GM23248 (cell line): Measurements from ENCODE around the gene SRSF3. TPM values are rescaled to one million over a fixed set of nuclear protein-coding genes. Genes with fewer than 3 reads are reported as not detected.

ENCODE experiments used
- DNase-seq: peaks from one replicate; pipeline ENCODE4 v3.0.0-alpha.2; 2015
- H2AFZ ChIP-seq: fragments of 200-600 bp; sonication (generic); 2 replicates; pipeline ENCODE4 v1.6.1; 2016; ENCODE audit warnings: antibody characterized with exemption
- H3F3A ChIP-seq: fragments of 200-600 bp; sonication (generic); 2 replicates; pipeline ENCODE4 v1.6.1; 2016; ENCODE audit warnings: mild to moderate bottlenecking, antibody characterized with exemption, mixed run types; ENCODE audit not compliant: insufficient read depth
- H3K27ac ChIP-seq: fragments of 200-600 bp; sonication (generic); 2 replicates; pipeline ENCODE4 v1.5.1; 2016; ENCODE audit warnings: mild to moderate bottlenecking
- H3K27me3 ChIP-seq: fragments of 200-600 bp; sonication (generic); replicated peaks from 2 replicates; pipeline ENCODE4 v1.6.1; 2016; ENCODE audit warnings: mild to moderate bottlenecking; ENCODE audit not compliant: insufficient read depth
- H3K36me3 ChIP-seq: fragments of 200-600 bp; sonication (generic); 2 replicates; pipeline ENCODE4 v1.6.1; 2016; ENCODE audit warnings: low read depth, mild to moderate bottlenecking
- H3K4me1 ChIP-seq: fragments of 200-600 bp; sonication (generic); 2 replicates; pipeline ENCODE4 v1.6.1; 2016; ENCODE audit warnings: mild to moderate bottlenecking; ENCODE audit not compliant: insufficient read depth
- H3K4me2 ChIP-seq: fragments of 200-600 bp; sonication (generic); one replicate; pipeline ENCODE4 v1.6.1; 2016; ENCODE audit warnings: mild to moderate bottlenecking; ENCODE audit not compliant: unreplicated experiment
- H3K4me3 ChIP-seq: fragments of 200-600 bp; sonication (generic); 2 replicates; pipeline ENCODE4 v1.5.1; 2016; ENCODE audit warnings: mild to moderate bottlenecking
- H3K79me2 ChIP-seq: fragments of 200-600 bp; sonication (generic); 2 replicates; pipeline ENCODE4 v1.6.1; 2016; ENCODE audit warnings: mild to moderate bottlenecking; ENCODE audit not compliant: insufficient read depth
- H3K9ac ChIP-seq: fragments of 200-600 bp; sonication (generic); 2 replicates; pipeline ENCODE4 v1.6.1; 2016; ENCODE audit warnings: mild to moderate bottlenecking
- H3K9me2 ChIP-seq: fragments of 200-600 bp; sonication (generic); 2 replicates; pipeline ENCODE4 v1.6.1; 2016; ENCODE audit warnings: mixed run types, mild to moderate bottlenecking, moderate library complexity; ENCODE audit not compliant: insufficient read depth
- H3K9me3 ChIP-seq: fragments of 200-600 bp; sonication (generic); one replicate; pipeline ENCODE4 v1.6.1; 2017; ENCODE audit warnings: low read depth
- H4K20me1 ChIP-seq: fragments of 200-600 bp; sonication (generic); 2 replicates; pipeline ENCODE4 v1.6.0; 2016; ENCODE audit not compliant: insufficient read depth
- EZH2 ChIP-seq: fragments of 200-600 bp; sonication (generic); IDR thresholded peaks from 2 replicates; pipeline ENCODE4 v1.6.1; 2018; ENCODE audit warnings: antibody characterized with exemption, mild to moderate bottlenecking; ENCODE audit not compliant: insufficient read depth, poor library complexity, severe bottlenecking
- EZH2phosphoT487 ChIP-seq: fragments of 200-600 bp; sonication (generic); IDR thresholded peaks from 2 replicates; pipeline ENCODE4 v1.6.1; 2018; ENCODE audit warnings: antibody characterized with exemption, moderate library complexity, mild to moderate bottlenecking, low read depth; ENCODE audit not compliant: insufficient read depth
- WGBS, 2 experiments: methylation state at CpG; one replicate each; pipeline ENCODE4 v1.1.6; 2015 to 2017; ENCODE audit warnings: low lambda C conversion rate in 2 of 2, low coverage in 1 of 2; ENCODE audit errors: missing lambda C conversion rate in 2 of 2; 5-methylcytosine and 5-hydroxymethylcytosine counted together
- in situ Hi-C: fragments of 300-500 bp; cut with MboI; formaldehyde crosslinking; loops from 2 replicates; pipeline ENCODE4 v1.15.0; 2020
- polyA plus RNA-seq: library from polyadenylated mRNA; unstranded; fragments of >200 nt; fragmentation: Nextera tagmentation; extraction: Ambion mirVana; gene quantifications from 2 replicates; pipeline ENCODE4 v1.2.1, GENCODE V29; 2016
- total RNA-seq: library from RNA; depleted of rRNA; stranded (reverse); fragments of >200 nt; shearing (Covaris generic); gene quantifications from 2 replicates; pipeline ENCODE4 v1.2.3, GENCODE V29; 2014

Gene SRSF3
- total and polyA plus RNA-seq, 2 experiments from 2014 or later, result 171 to 243 TPM

DNA sequence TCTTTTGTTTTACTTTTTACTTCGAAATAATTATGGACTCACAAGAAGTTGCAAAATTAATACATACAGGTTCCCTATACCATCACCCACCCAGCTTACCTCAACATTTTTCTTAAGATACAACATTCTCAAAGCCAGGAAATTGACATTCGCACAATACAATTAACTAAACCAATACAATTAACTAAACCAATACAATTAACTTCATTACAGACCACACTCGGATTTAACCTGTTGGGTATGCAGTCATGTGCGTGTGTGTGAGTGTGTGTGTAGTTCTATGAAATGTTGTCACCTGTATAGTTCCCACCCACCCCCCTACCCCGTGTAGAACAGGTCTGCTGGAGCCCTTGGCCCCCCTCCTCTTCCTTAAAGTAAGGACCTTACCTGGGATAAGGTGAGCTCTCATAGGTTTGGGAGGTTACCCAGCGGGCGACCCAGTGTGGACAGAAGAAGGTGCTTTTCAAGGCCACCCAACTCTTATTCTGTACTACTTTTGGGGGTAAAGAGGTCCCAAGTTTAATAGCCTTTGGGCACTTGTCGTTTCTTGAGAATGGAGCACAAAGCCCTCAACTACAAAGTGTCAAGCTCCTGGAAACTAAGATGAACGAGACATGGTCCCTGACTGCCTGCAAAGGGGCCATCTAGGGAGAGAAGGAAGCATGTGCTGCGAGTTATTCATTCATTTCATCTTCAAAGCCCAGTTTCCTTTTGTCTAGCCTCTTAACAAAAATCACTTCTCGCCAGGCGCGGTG lies 46.3 kb upstream of the SRSF3 start:
- WGBS, 2 experiments, result 58 to 60% methylated on average over 13 of the region's 13 CpGs

DNA sequence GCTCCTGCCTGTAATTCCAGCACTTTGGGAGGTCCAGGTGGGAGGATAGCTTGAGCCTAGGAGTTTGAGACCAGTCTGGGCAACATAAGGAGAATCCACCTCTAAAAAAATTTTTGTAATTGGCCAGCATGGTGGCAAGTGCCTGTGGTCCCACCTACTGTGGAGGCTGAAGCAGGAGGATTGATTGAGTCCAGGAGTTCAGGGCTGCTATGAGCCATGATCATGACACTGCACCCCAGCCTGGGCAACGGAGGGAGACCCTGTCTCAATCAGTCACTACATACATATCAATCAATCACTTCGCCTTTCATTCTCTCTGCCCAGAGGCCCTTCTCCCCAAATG lies 45.8 kb upstream of the SRSF3 start:
- Histone ChIP-seq H3K27ac (no peak overlapping the region), H3K4me1 (peaks cover 25% of the 10 kb centered on the region), H3K27me3 (no peaks in the 10 kb centered on the region), H3K79me2 (peaks cover 39% of the 10 kb centered on the region), H3K9ac (no peak overlapping the region), H3K4me2 (no peak overlapping the region), H2AFZ (no peak overlapping the region; the same call in 1 of the 2 replicates), H3K9me2 (no peaks in the 10 kb centered on the region), H3K9me3 (no peaks in the 10 kb centered on the region), H3K36me3 (no peaks in the 10 kb centered on the region), H3K4me3 (no peak overlapping the region), H4K20me1 (no peaks in the 10 kb centered on the region), H3F3A (peaks cover 18% of the 10 kb centered on the region)
- WGBS, 2 experiments, result 88 to 98% methylated on average over 2 of the region's 2 CpGs
- no peak for DNase-seq
- no peak for TF ChIP-seq EZH2phosphoT487
- no peak for TF ChIP-seq EZH2
- in situ Hi-C loops, result no loop called here

More for the DNA sequence above, 46.3 kb upstream of the SRSF3 start:
- peak overlapping the region; percentile 77; the same call in 1 of the 2 replicates for H3K27ac ChIP-seq
- no peak for DNase-seq
- peaks cover 27% of the 10 kb centered on the region for H3K4me1 ChIP-seq
- TF ChIP-seq EZH2 (no peak), EZH2phosphoT487 (no peak)
- no peaks in the 10 kb centered on the region for H3K36me3 ChIP-seq
- H3K9me2 ChIP-seq, result no peaks in the 10 kb centered on the region
- H3K9me3 ChIP-seq, result no peaks in the 10 kb centered on the region
- H3K4me2 ChIP-seq, result peak overlapping the region; percentile 37
- in situ Hi-C loops, result no loop called here
- H3K79me2 ChIP-seq, result peaks cover 44% of the 10 kb centered on the region
- H3F3A ChIP-seq, result peaks cover 18% of the 10 kb centered on the region
- peak overlapping the region; percentile 91 for H2AFZ ChIP-seq
- H3K4me3 ChIP-seq, result peak overlapping the region; percentile 100
- no peaks in the 10 kb centered on the region for H4K20me1 ChIP-seq
- no peaks in the 10 kb centered on the region for H3K27me3 ChIP-seq
- peak overlapping the region; percentile 91 for H3K9ac ChIP-seq

DNA sequence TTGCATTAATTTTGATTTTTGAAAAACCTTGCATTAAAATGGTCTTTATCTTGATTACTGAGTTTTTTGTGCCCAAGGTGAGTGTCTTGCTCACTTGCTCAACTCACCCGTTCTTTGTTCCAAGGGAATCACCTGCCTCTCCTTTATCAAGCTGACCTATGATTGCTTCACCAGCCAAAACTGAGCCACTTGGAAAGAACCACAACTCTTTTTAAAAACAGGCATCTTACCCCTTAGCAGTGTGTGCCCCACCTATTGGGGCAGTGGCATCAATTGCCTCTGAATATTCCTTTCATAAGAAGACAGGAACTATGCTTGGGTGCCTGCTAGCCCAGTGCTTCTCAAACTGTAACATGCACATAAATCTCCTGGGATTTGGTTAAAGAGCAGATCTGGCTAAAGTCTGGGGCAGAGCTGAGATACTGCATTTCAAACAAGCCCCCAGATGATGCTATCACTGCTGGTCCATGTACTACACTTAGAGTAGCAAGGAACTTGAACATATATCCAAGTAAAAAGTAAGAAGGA lies 43.6 kb upstream of the SRSF3 start:
- H3K27ac ChIP-seq, result no peak overlapping the region
- no peak for DNase-seq
- WGBS, 2 experiments, result 97 to 100% methylated on average over 1 of the region's 1 CpG
- no peaks in the 10 kb centered on the region for H3K9me3 ChIP-seq
- no peak overlapping the region for H3K9ac ChIP-seq
- H3K4me3 ChIP-seq, result no peak overlapping the region
- peaks cover 17% of the 10 kb centered on the region for H3F3A ChIP-seq
- H3K4me1 ChIP-seq, result peaks cover 13% of the 10 kb centered on the region
- no peak for TF ChIP-seq EZH2phosphoT487
- TF ChIP-seq EZH2, result no peak
- H2AFZ ChIP-seq, result no peak overlapping the region
- in situ Hi-C loops, result no loop called here
- no peaks in the 10 kb centered on the region for H3K9me2 ChIP-seq
- H3K4me2 ChIP-seq, result no peak overlapping the region
- H3K27me3 ChIP-seq, result no peaks in the 10 kb centered on the region
- no peaks in the 10 kb centered on the region for H4K20me1 ChIP-seq
- no peaks in the 10 kb centered on the region for H3K36me3 ChIP-seq
- H3K79me2 ChIP-seq, result peaks cover 17% of the 10 kb centered on the region

DNA sequence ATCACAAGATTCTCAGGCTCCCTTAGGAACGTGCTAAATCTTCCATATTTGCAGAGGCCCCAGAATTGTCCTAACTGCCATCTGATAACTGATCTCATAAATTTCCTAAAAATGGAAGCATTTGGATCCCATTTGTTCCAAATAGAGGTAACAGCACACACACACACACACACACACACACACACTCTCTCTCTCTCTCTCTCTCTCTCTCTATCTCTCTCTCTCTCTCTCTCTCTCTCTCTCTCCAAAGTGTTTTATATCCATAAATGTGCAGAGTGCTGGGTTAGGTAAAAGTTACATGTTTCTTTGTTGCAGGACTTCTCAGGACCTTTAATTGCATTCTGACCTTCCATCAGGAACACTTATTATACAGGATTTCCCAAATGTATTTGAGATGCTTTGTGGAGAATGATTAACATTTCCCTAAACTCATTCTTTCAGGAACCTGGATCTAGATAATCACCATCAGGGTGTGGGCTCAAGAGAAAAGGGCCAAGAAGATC lies 38.4 kb upstream of the SRSF3 start:
- Histone ChIP-seq H3K27me3 (no peaks in the 10 kb centered on the region), H3K9me2 (no peaks in the 10 kb centered on the region), H4K20me1 (no peaks in the 10 kb centered on the region), H2AFZ (no peak overlapping the region), H3K27ac (no peak overlapping the region), H3K4me3 (no peak overlapping the region), H3K9ac (no peak overlapping the region), H3K9me3 (no peaks in the 10 kb centered on the region), H3K4me2 (no peak overlapping the region), H3K36me3 (no peaks in the 10 kb centered on the region), H3F3A (peaks cover 4% of the 10 kb centered on the region; the same call in 1 of the 2 replicates), H3K4me1 (peaks cover 8% of the 10 kb centered on the region; the same call in 1 of the 2 replicates), H3K79me2 (no peaks in the 10 kb centered on the region)
- TF ChIP-seq EZH2 (no peak), EZH2phosphoT487 (no peak)
- WGBS, 2 experiments, result 14 to 17% methylated on average over 1 of the region's 1 CpG
- in situ Hi-C loops, result no loop called here
- DNase-seq, result no peak
